CD4-positive, alpha-beta T cell treated with Interleukin-6 at 100 ng/mL for 8 hours (primary cell): ENCODE measurements around the gene RER1.
A peak's percentile ranks its signal among the peaks of the same experiment; 100 is the strongest.

Source experiments
- DNase-seq: peaks from one replicate; pipeline ENCODE4 v3.0.0-alpha.2; 2020; ENCODE audit warnings: mixed read lengths, low spot score

Gene RER1

GRCh38 chr1:2391041-2391930 lies at the start of gene RER1, which contains the start of gene MORN1:
Gene RER1 (plus strand): TSS chr1:2391841. CDS start chr1:2395791, 3,950 bp downstream.
Gene MORN1 (minus strand): TSS chr1:2391554. CDS start chr1:2391533, 21 bp downstream.
- peak; percentile 99 for DNase-seq

- no peak for DNase-seq
These were observed 49.1 kb upstream of the RER1 start for GRCh38 chr1:2342384-2343022.

GRCh38 chr1:2343023-2343935 lies 48.4 kb upstream of the RER1 start:
- DNase-seq = no peak

GRCh38 chr1:2344121-2344681 lies 47.4 kb upstream of the RER1 start:
- no peak for DNase-seq

- DNase-seq = no peak
These were observed 46.8 kb upstream of the RER1 start for GRCh38 chr1:2344744-2345296.

GRCh38 chr1:2345297-2346075 lies 46.2 kb upstream of the RER1 start:
- DNase-seq = no peak

- no peak for DNase-seq
These were observed 44.8 kb upstream of the RER1 start for GRCh38 chr1:2346691-2347408.

- DNase-seq = no peak
These were observed 44.2 kb upstream of the RER1 start for GRCh38 chr1:2347409-2347785.

- DNase-seq = no peak
These were observed 43.7 kb upstream of the RER1 start for GRCh38 chr1:2347896-2348295.

- DNase-seq = no peak
These were observed 43.0 kb upstream of the RER1 start for GRCh38 chr1:2348346-2349325.

- DNase-seq = no peak
These were observed 41.8 kb upstream of the RER1 start for GRCh38 chr1:2349806-2350205.

GRCh38 chr1:2350501-2350900 lies 41.1 kb upstream of the RER1 start:
- DNase-seq = no peak

GRCh38 chr1:2350911-2351655 lies 40.6 kb upstream of the RER1 start:
- DNase-seq = no peak

- DNase-seq = no peak
These were observed 39.9 kb upstream of the RER1 start for GRCh38 chr1:2351723-2352122.

- no peak for DNase-seq
These were observed 39.2 kb upstream of the RER1 start for GRCh38 chr1:2352341-2352896.

- DNase-seq = no peak
These were observed 38.6 kb upstream of the RER1 start for GRCh38 chr1:2352897-2353550.
